IPS-18a (cell line): ENCODE data around the gene NDUFB2.
"Not testable (repeated sequence)": the region's sequence is repeated elsewhere in the genome, so short reads cannot be mapped to it uniquely, and the experiment has no call there.

Source experiments
- H3K27ac ChIP-seq: one replicate; pipeline ENCODE4 v1.5.1; 2013; ENCODE audit warnings: low read length
- H3K27me3 ChIP-seq: one replicate; pipeline ENCODE4 v1.6.1; 2013; ENCODE audit warnings: mild to moderate bottlenecking, low read length; ENCODE audit not compliant: control insufficient read depth, insufficient read depth
- H3K36me3 ChIP-seq: one replicate; pipeline ENCODE4 v1.6.1; 2013; ENCODE audit warnings: low read depth, low read length; ENCODE audit not compliant: control insufficient read depth
- H3K4me1 ChIP-seq: one replicate; pipeline ENCODE4 v1.6.1; 2013; ENCODE audit warnings: low read depth, low read length; ENCODE audit not compliant: control insufficient read depth
- H3K4me3 ChIP-seq: one replicate; pipeline ENCODE4 v1.5.1; 2013; ENCODE audit warnings: low read length
- H3K9ac ChIP-seq: one replicate; pipeline ENCODE4 v1.6.1; 2013; ENCODE audit warnings: mild to moderate bottlenecking, low read length, moderate library complexity
- H3K9me3 ChIP-seq: one replicate; pipeline ENCODE4 v1.6.1; 2013; ENCODE audit warnings: low read depth, low read length; ENCODE audit not compliant: control insufficient read depth

NDUFB2 gene

GRCh38 chr7:140696024-140696679 lies 356 bp upstream of the NDUFB2 start:
- H3K4me1 ChIP-seq, result no peaks in the 10 kb centered on the region
- no peaks in the 10 kb centered on the region for H3K36me3 ChIP-seq
- peak overlapping the region; percentile 47 for H3K9ac ChIP-seq
- H3K27me3 ChIP-seq, result no peaks in the 10 kb centered on the region
- H3K27ac ChIP-seq, result no peak overlapping the region
- H3K4me3 ChIP-seq, result peak overlapping the region; percentile 68
- H3K9me3 ChIP-seq, result no peaks in the 10 kb centered on the region

- Histone ChIP-seq H3K9me3 (no peaks in the 10 kb centered on the region), H3K27ac (no peak overlapping the region), H3K27me3 (no peaks in the 10 kb centered on the region), H3K4me1 (no peaks in the 10 kb centered on the region), H3K36me3 (no peaks in the 10 kb centered on the region), H3K4me3 (peak overlapping the region; percentile 68), H3K9ac (peak overlapping the region; percentile 47)
Measured at GRCh38 chr7:140697447-140698143, 1.1 kb downstream of the NDUFB2 start.

DNA sequence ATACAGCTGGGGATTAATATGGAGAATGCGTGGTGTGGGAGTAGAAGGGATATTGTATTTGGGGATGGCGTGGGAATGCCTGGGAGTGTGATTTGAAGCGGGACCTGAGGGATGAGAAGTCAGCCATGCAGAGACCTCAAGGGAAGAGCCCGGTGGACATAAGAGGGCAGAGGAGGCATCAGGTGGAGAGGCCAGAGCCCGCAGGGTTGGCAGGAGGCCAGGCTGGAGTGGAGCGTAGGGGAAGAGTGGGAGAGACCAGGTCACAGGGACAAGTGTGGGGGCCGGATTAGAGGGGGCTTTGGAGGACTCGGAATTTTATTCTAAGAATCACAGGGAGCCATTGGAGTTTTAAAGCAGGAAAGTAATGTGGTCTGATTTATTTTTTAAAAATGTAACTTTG lies 2.0 kb downstream of the NDUFB2 start:
- H3K27ac ChIP-seq, result no peak overlapping the region
- H3K9me3 ChIP-seq, result no peaks in the 10 kb centered on the region
- no peaks in the 10 kb centered on the region for H3K4me1 ChIP-seq
- H3K9ac ChIP-seq, result no peak overlapping the region
- H3K36me3 ChIP-seq, result no peaks in the 10 kb centered on the region
- no peak overlapping the region for H3K4me3 ChIP-seq
- no peaks in the 10 kb centered on the region for H3K27me3 ChIP-seq

- Histone ChIP-seq H3K36me3 (peaks cover 19% of the 10 kb centered on the region), H3K9ac (no peak overlapping the region), H3K4me3 (no peak overlapping the region), H3K27ac (no peak overlapping the region), H3K4me1 (no peaks in the 10 kb centered on the region), H3K9me3 (no peaks in the 10 kb centered on the region), H3K27me3 (no peaks in the 10 kb centered on the region)
Measured at GRCh38 chr7:140702774-140703173, 6.3 kb downstream of the NDUFB2 start.

GRCh38 chr7:140704205-140704604 lies 7.7 kb downstream of the NDUFB2 start:
- H3K27me3 ChIP-seq, result no peaks in the 10 kb centered on the region

GRCh38 chr7:140707132-140707531 lies 10.6 kb downstream of the NDUFB2 start:
- H3K4me1 ChIP-seq, result no peaks in the 10 kb centered on the region
- H3K4me3 ChIP-seq, result no peak overlapping the region
- no peak overlapping the region for H3K27ac ChIP-seq

More at GRCh38 chr7:140704205-140704604, 7.7 kb downstream of the NDUFB2 start:
- H3K9me3 ChIP-seq, result no peaks in the 10 kb centered on the region
- H3K4me3 ChIP-seq, result no peak overlapping the region
- no peak overlapping the region for H3K27ac ChIP-seq
- H3K9ac ChIP-seq, result no peak overlapping the region
- H3K4me1 ChIP-seq, result no peaks in the 10 kb centered on the region
- H3K36me3 ChIP-seq, result peaks cover 19% of the 10 kb centered on the region

DNA sequence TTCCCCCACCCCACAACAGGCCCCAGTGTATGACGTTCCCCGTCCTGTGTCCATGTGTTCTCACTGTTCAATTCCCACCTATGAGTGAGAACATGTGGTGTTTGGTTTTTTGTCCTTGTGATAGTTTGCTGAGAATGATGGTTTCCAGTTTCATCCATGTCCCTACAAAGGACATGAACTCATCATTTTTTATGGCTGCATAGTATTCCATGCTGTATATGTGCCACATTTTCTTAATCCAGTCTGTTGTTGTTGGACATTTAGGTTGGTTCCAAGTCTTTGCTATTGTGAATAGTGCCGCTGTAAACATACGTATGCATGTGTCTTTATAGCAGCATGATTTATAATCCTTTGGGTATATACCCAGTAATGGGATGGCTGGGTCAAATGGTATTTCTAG lies 12.3 kb downstream of the NDUFB2 start:
- not testable (repeated sequence) for H3K4me1 ChIP-seq, H3K27me3 ChIP-seq, H3K9ac ChIP-seq, H3K4me3 ChIP-seq, H3K9me3 ChIP-seq, H3K27ac ChIP-seq
- peaks cover 19% of the 10 kb centered on the region for H3K36me3 ChIP-seq

More at GRCh38 chr7:140707132-140707531, 10.6 kb downstream of the NDUFB2 start:
- peaks cover 19% of the 10 kb centered on the region for H3K36me3 ChIP-seq
- H3K9ac ChIP-seq, result no peak overlapping the region
- no peaks in the 10 kb centered on the region for H3K27me3 ChIP-seq
- no peaks in the 10 kb centered on the region for H3K9me3 ChIP-seq

DNA sequence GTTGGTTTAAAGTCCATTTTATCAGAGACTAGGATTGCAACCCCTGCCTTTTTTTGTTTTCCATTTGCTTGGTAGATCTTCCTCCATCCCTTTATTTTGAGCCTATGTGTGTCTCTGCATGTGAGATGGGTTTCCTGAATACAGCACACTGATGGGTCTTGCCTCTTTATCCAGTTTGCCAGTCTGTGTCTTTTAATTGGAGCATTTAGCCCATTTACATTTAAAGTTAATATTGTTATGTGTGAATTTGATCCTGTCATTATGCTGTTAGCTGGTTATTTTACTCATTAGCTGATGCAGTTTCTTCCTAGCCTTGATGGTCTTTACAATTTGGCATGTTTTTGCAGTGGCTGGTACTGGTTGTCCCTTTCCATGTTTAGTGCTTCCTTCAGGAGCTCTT lies 15.9 kb downstream of the NDUFB2 start:
- not testable (repeated sequence) for H3K9ac ChIP-seq, H3K27me3 ChIP-seq, H3K27ac ChIP-seq, H3K36me3 ChIP-seq, H3K4me3 ChIP-seq, H3K9me3 ChIP-seq, H3K4me1 ChIP-seq

- no peaks in the 10 kb centered on the region for H3K4me1 ChIP-seq
Measured at GRCh38 chr7:140714331-140715040, 18.0 kb downstream of the NDUFB2 start.

DNA sequence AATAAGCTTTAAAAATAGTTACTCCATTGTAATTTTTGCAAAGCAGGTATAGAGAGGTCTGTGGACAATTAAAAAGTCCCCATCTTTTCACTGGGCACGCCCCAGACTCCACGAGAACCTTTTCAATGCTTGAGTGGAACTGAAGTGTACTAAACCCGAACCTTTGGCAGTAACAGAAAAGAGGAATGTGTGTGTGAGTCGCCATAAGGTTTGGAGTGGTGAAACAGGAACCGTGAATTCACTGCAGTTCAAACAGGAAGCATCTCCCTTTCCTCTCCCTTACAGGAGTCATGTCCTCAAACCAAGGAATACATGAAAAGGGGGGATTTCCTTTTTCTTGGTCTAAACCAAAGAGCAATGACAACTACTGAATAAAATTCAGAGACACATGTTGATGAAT lies 23.2 kb downstream of the NDUFB2 start:
- Histone ChIP-seq H3K4me1 (no peaks in the 10 kb centered on the region), H3K27ac (no peak overlapping the region), H3K9ac (no peak overlapping the region), H3K4me3 (no peak overlapping the region), H3K9me3 (no peaks in the 10 kb centered on the region), H3K36me3 (no peaks in the 10 kb centered on the region), H3K27me3 (no peaks in the 10 kb centered on the region)

More at GRCh38 chr7:140714331-140715040, 18.0 kb downstream of the NDUFB2 start:
- Histone ChIP-seq H3K27me3 (no peaks in the 10 kb centered on the region), H3K27ac (no peak overlapping the region), H3K9me3 (no peaks in the 10 kb centered on the region), H3K36me3 (no peaks in the 10 kb centered on the region), H3K9ac (no peak overlapping the region), H3K4me3 (no peak overlapping the region)

GRCh38 chr7:140722254-140722653 lies 25.7 kb downstream of the NDUFB2 start:
- no peaks in the 10 kb centered on the region for H3K9me3 ChIP-seq
- no peak overlapping the region for H3K27ac ChIP-seq
- H3K9ac ChIP-seq, result no peak overlapping the region
- H3K4me3 ChIP-seq, result no peak overlapping the region
- H3K27me3 ChIP-seq, result no peaks in the 10 kb centered on the region
- H3K36me3 ChIP-seq, result no peaks in the 10 kb centered on the region
- H3K4me1 ChIP-seq, result no peaks in the 10 kb centered on the region
